Sigmoid colon (tissue), 4 donors: ENCODE data around the gene SORL1-AS1.

Experiments
- CTCF ChIP-seq, 4 experiments: fragments of 450-650 bp in 3 of 4; fragments of 200-600 bp in 1 of 4; IDR thresholded peaks; one replicate each; pipeline ENCODE4 v1.5.1; 2016 to 2019; ENCODE audit warnings: antibody characterized with exemption in 4 of 4, mild to moderate bottlenecking in 3 of 4, moderate library complexity in 2 of 4
- EP300 ChIP-seq, 4 donors: sonication (generic); formaldehyde crosslinking; IDR thresholded peaks; one replicate each; pipeline ENCODE4 v1.6.1; 2017; ENCODE audit warnings: antibody characterized with exemption in 4 of 4
- POLR2A ChIP-seq, 2 donors: fragments of 450-650 bp; IDR thresholded peaks; one replicate each; pipeline ENCODE4 v1.6.1; 2016; ENCODE audit warnings: antibody characterized with exemption in 2 of 2, mild to moderate bottlenecking in 2 of 2, moderate library complexity in 2 of 2
- POLR2AphosphoS5 ChIP-seq, 4 donors: sonication (generic); formaldehyde crosslinking; IDR thresholded peaks; one replicate each; pipeline ENCODE4 v1.6.1; 2017; ENCODE audit warnings: antibody characterized with exemption in 4 of 4

DNA sequence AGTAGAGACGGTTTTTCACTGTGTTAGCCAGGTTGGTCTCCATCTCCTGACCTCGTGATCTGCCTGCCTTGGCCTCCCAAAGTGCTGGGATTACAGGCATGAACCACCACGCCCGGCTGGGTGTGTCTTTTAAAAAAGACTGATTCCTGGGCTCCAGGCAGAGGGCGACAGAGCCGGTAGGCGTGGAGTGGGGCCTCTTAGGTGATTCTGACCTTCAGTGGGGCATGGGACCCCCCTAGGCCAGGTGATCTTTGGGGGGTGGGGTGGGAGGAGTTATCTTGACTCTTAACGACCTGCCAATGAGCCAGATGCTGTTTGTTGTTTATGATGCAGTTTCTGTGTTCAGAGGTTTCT lies 12.9 kb upstream of the SORL1-AS1 start:
- TF ChIP-seq POLR2AphosphoS5 (IDR thresholded peaks at IDR 0.05) (no peak), POLR2A (IDR thresholded peaks at IDR 0.05) (no peak), CTCF (IDR thresholded peaks at IDR 0.05) (no peak), EP300 (IDR thresholded peaks at IDR 0.05) (no peak)
